Trophoblast cell (in vitro differentiated cells and primary cell): ENCODE measurements around the gene SPATC1L.

Experiments
- DNase-seq, 2 donors: peaks; one replicate each; pipeline ENCODE4 v3.0.0-alpha.2; 2016
- H2AFZ ChIP-seq: 2 replicates; pipeline ENCODE4 v1.6.1; 2013; ENCODE audit warnings: low read length, moderate library complexity, mild to moderate bottlenecking; ENCODE audit not compliant: insufficient read depth, poor library complexity
- H2AK5ac ChIP-seq: 2 replicates; pipeline ENCODE4 v1.6.1; 2013; ENCODE audit warnings: mild to moderate bottlenecking, low read length
- H2BK120ac ChIP-seq: 2 replicates; pipeline ENCODE4 v1.6.1; 2013; ENCODE audit warnings: low read length, mild to moderate bottlenecking, moderate library complexity; ENCODE audit not compliant: insufficient read depth, poor library complexity
- H2BK12ac ChIP-seq: 2 replicates; pipeline ENCODE4 v1.6.1; 2013; ENCODE audit warnings: mild to moderate bottlenecking, low read length, moderate library complexity
- H2BK5ac ChIP-seq: 2 replicates; pipeline ENCODE4 v1.6.1; 2013; ENCODE audit warnings: low read length, low read depth, moderate library complexity, mild to moderate bottlenecking; ENCODE audit not compliant: poor library complexity
- H3K14ac ChIP-seq: 2 replicates; pipeline ENCODE4 v1.6.1; 2013; ENCODE audit warnings: mild to moderate bottlenecking, low read length
- H3K18ac ChIP-seq: 2 replicates; pipeline ENCODE4 v1.6.1; 2013; ENCODE audit warnings: mild to moderate bottlenecking, low read length
- H3K23ac ChIP-seq: 2 replicates; pipeline ENCODE4 v1.6.1; 2013; ENCODE audit warnings: low read length
- H3K27ac ChIP-seq: 2 replicates; pipeline ENCODE4 v1.5.1; 2013; ENCODE audit warnings: low read depth, mild to moderate bottlenecking, inconsistent platforms, low read length, moderate library complexity
- H3K27me3 ChIP-seq: 2 replicates; pipeline ENCODE4 v1.6.1; 2013; ENCODE audit warnings: inconsistent platforms, mild to moderate bottlenecking, low read length, moderate library complexity; ENCODE audit not compliant: insufficient read depth
- H3K36me3 ChIP-seq, 2 experiments: 1 replicate in 1 of 2; 2 replicates in 1 of 2; pipeline ENCODE4 v1.6.1; 2013; ENCODE audit warnings: low read length in 2 of 2, mild to moderate bottlenecking in 2 of 2, moderate library complexity in 1 of 2; ENCODE audit not compliant: insufficient read depth in 2 of 2, control insufficient read depth in 1 of 2
- H3K4ac ChIP-seq: 2 replicates; pipeline ENCODE4 v1.6.1; 2013; ENCODE audit warnings: low read depth, mild to moderate bottlenecking, low read length, moderate library complexity
- H3K4me1 ChIP-seq, 2 experiments: 1 replicate in 1 of 2; 2 replicates in 1 of 2; pipeline ENCODE4 v1.6.1; 2013; ENCODE audit warnings: low read length in 2 of 2, mild to moderate bottlenecking in 2 of 2, moderate library complexity in 1 of 2; ENCODE audit not compliant: insufficient read depth in 2 of 2, control insufficient read depth in 1 of 2
- H3K4me2 ChIP-seq: 2 replicates; pipeline ENCODE4 v1.6.1; 2013; ENCODE audit warnings: inconsistent platforms, mild to moderate bottlenecking, low read length, moderate library complexity
- H3K4me3 ChIP-seq: 2 replicates; pipeline ENCODE4 v1.5.1; 2013; ENCODE audit warnings: mild to moderate bottlenecking, low read depth, low read length, inconsistent platforms
- H3K79me1 ChIP-seq: one replicate; pipeline ENCODE4 v1.6.1; 2013; ENCODE audit warnings: low read length
- H3K79me2 ChIP-seq: 2 replicates; pipeline ENCODE4 v1.6.1; 2013; ENCODE audit warnings: low read length, mild to moderate bottlenecking; ENCODE audit not compliant: control insufficient read depth, insufficient read depth, poor library complexity
- H3K9ac ChIP-seq: 2 replicates; pipeline ENCODE4 v1.6.1; 2013; ENCODE audit warnings: mild to moderate bottlenecking, low read length
- H3K9me3 ChIP-seq: 2 replicates; pipeline ENCODE4 v1.6.1; 2013; ENCODE audit warnings: low read depth, mild to moderate bottlenecking, control low read depth, inconsistent platforms, low read length; ENCODE audit not compliant: insufficient read depth
- H4K12ac ChIP-seq: 2 replicates; pipeline ENCODE4 v1.6.1; 2013; ENCODE audit warnings: low read depth, mild to moderate bottlenecking, low read length, moderate library complexity
- H4K8ac ChIP-seq: 2 replicates; pipeline ENCODE4 v1.6.1; 2013; ENCODE audit warnings: low read depth, mild to moderate bottlenecking, low read length, moderate library complexity
- H4K91ac ChIP-seq: one replicate; pipeline ENCODE4 v1.6.1; 2013; ENCODE audit warnings: low read depth, mild to moderate bottlenecking, low read length, moderate library complexity
- WGBS: extraction: QIAGEN DNeasy Blood & Tissue Kit; methylation state at CpG from one replicate; pipeline ENCODE4 v1.1.7; 2013; ENCODE audit warnings: missing lambda C conversion rate; ENCODE audit not compliant: insufficient read length, insufficient coverage; ENCODE audit errors: extremely low coverage; 5-methylcytosine and 5-hydroxymethylcytosine counted together

Gene SPATC1L

DNA sequence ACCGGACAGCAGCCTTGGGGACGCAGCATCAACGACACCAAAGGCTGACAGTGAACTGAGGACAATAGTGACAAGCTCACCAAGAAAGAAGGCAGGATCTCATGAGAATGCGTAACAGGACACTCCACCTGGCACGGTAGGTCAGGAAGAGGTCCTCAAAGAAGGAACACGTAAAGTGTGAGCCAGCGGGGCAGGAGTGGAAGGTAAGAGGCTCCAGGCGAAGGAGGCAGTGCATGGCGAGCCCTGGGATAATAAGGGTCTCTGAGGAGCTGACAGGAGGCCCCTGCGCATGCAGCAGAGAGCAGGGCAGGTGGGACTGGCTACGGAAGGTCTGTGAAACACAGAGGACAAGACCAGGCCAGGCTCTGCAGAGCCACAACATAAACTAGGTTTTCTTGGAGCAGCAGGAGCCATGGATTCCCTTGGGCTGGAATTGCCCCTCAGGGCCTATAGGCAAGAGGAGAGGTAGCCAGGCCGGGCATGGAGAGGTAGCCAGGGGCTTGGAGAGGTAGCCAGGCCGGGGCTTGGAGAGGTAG lies 36.1 kb upstream of the SPATC1L start:
- no peak overlapping the region for H3K23ac ChIP-seq
- no peak overlapping the region for H2BK5ac ChIP-seq
- peaks cover 2% of the 10 kb centered on the region for H3K9me3 ChIP-seq
- no peak overlapping the region for H2BK12ac ChIP-seq
- H4K8ac ChIP-seq, result no peak overlapping the region
- no peak overlapping the region for H2BK120ac ChIP-seq
- no peak overlapping the region for H3K4me3 ChIP-seq
- no CpG with 5 or more reads among the region's 13 CpGs for whole genome bisulfite sequencing
- no peak overlapping the region for H2AFZ ChIP-seq
- no peak overlapping the region for H3K27ac ChIP-seq
- DNase-seq, result no peak
- no peak overlapping the region for H3K14ac ChIP-seq
- H2AK5ac ChIP-seq, result no peak overlapping the region
- H3K18ac ChIP-seq, result peak overlapping the region; percentile 23
- H3K36me3 ChIP-seq, result peaks cover 59% of the 10 kb centered on the region in 2 experiments
- H4K12ac ChIP-seq, result no peak overlapping the region
- H3K4me1 ChIP-seq, result peaks cover 4 to 12% of the 10 kb centered on the region in 2 experiments
- H4K91ac ChIP-seq, result no peak overlapping the region
- peaks cover 4% of the 10 kb centered on the region for H3K79me2 ChIP-seq
- no peaks in the 10 kb centered on the region for H3K79me1 ChIP-seq
- H3K27me3 ChIP-seq, result no peaks in the 10 kb centered on the region
- H3K4me2 ChIP-seq, result no peak overlapping the region
- H3K4ac ChIP-seq, result no peak overlapping the region
- H3K9ac ChIP-seq, result no peak overlapping the region

DNA sequence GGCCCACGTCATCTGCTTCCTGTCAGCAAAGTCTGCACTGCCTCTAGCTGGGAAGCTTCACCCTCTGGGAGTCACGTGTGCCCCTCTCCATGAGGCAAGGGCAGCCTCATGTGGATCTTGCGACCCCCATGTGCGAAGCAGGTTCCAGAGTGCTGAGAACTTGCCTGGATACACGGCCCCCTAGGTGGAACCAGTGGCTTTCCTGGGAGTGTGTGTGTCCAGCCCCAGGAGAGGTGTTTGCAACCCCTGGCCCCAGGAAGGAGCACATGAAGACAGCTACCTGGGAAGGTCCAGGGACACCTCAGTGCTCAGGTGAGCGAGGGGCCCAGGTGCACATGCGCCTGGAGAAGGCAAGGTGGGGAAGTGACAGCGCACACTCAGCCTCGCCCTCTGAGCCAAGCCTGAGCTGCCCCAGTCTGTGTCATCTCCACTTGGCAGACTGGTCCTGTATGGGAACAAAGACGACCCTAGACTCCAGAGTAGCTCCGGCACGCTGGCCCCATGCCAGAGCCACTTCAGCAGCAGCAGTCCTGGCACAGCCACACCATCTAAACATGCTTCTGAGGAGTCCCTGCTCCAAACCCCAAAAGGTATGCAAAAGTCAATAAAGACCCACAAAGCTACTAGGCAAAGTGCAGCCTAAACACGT lies 35.5 kb upstream of the SPATC1L start:
- H3K4me1 ChIP-seq, result peaks cover 8 to 14% of the 10 kb centered on the region in 2 experiments
- H2AK5ac ChIP-seq, result no peak overlapping the region
- peaks cover 2% of the 10 kb centered on the region for H3K9me3 ChIP-seq
- no peak overlapping the region for H3K9ac ChIP-seq
- no peak overlapping the region for H4K12ac ChIP-seq
- no peaks in the 10 kb centered on the region for H3K79me1 ChIP-seq
- H3K4ac ChIP-seq, result no peak overlapping the region
- H3K18ac ChIP-seq, result no peak overlapping the region
- H3K14ac ChIP-seq, result no peak overlapping the region
- H4K91ac ChIP-seq, result no peak overlapping the region
- H3K4me2 ChIP-seq, result no peak overlapping the region
- H3K79me2 ChIP-seq, result peaks cover 4% of the 10 kb centered on the region
- H3K27ac ChIP-seq, result no peak overlapping the region
- H2AFZ ChIP-seq, result no peak overlapping the region
- no peak overlapping the region for H2BK5ac ChIP-seq
- DNase-seq, result no peak
- WGBS, result no CpG with 5 or more reads among the region's 13 CpGs
- no peak overlapping the region for H3K23ac ChIP-seq
- H2BK120ac ChIP-seq, result no peak overlapping the region
- H4K8ac ChIP-seq, result no peak overlapping the region
- H3K27me3 ChIP-seq, result no peaks in the 10 kb centered on the region
- peaks cover 64% of the 10 kb centered on the region in 2 experiments for H3K36me3 ChIP-seq
- H2BK12ac ChIP-seq, result no peak overlapping the region
- H3K4me3 ChIP-seq, result no peak overlapping the region

DNA sequence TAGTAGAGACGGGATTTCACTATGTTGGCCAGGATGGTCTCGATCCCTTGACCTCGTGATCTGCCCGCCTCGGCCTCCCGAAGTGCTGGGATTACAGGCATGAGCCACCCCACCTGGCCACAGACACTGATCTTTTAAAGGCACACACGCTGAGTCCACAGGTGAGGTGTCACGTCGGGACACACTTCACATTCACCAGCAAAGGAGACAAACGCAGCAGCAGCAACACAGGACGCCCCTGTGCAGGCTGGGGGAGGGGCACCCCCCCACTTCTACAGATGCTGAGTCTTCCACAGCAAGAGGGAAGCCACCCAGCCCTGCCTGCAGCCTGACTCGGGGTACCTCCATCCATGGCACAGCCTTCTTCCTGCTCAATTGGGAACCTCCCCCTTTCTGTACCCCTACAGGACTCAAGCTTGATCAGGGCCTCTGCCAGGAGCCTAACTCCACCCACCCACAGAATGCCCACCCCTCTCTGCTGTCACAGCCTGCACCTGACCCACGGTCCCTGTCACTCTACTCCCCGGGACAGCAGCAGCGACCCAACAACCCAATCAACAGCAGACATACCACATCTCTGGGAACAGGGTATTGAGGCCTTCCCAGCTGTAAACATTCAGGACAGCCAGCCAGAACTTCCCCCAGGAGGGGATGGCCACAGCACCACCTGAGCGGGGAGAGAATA lies 34.8 kb upstream of the SPATC1L start:
- no peak overlapping the region for H4K91ac ChIP-seq
- no peak overlapping the region for H2AK5ac ChIP-seq
- H3K27me3 ChIP-seq, result no peaks in the 10 kb centered on the region
- H4K8ac ChIP-seq, result no peak overlapping the region
- no peak overlapping the region for H3K23ac ChIP-seq
- no peak overlapping the region for H3K14ac ChIP-seq
- H3K4ac ChIP-seq, result no peak overlapping the region
- no peak for DNase-seq
- peaks cover 69% of the 10 kb centered on the region in 2 experiments for H3K36me3 ChIP-seq
- no peak overlapping the region for H2BK120ac ChIP-seq
- peaks cover 2% of the 10 kb centered on the region for H3K9me3 ChIP-seq
- no peaks in the 10 kb centered on the region for H3K79me1 ChIP-seq
- no peak overlapping the region for H4K12ac ChIP-seq
- no peak overlapping the region for H3K9ac ChIP-seq
- H3K18ac ChIP-seq, result no peak overlapping the region
- H3K4me3 ChIP-seq, result no peak overlapping the region
- no peak overlapping the region for H2BK5ac ChIP-seq
- no peak overlapping the region for H2BK12ac ChIP-seq
- peaks cover 8 to 16% of the 10 kb centered on the region in 2 experiments for H3K4me1 ChIP-seq
- H3K79me2 ChIP-seq, result no peaks in the 10 kb centered on the region
- WGBS, result no CpG with 5 or more reads among the region's 16 CpGs
- no peak overlapping the region for H2AFZ ChIP-seq
- no peak overlapping the region for H3K4me2 ChIP-seq
- no peak overlapping the region for H3K27ac ChIP-seq

DNA sequence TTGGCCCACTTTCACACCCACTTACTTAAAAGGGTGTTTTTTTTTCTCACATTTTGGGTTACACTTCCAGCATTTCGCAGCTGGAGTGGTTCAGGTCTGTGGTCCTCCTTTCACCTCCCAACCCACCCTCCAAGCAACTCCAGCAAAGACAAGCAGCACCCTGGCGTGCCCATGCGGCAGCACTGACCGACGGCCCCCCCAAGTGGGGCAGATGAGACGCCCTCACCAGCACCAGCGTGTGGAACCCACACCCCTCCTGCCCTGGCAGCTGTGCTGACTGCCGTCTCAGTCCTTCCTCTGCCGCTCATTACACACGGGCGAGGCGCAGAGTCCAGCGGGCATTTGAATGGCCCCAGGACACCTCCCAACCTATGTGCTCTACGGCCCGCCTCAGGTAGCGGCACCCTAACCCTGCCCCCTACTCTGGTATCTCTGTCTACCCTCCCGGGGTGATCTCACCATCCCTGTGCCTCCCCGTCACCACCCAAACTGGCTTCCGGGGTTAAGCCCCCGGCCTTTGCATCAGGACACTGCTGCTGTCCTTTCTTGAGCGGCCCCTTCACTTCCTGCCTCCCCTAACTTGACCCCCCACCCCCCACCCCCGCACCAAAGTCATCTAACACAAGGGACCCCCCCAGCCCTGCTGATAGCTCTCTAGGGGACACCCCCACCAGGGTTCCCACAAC lies 33.4 kb upstream of the SPATC1L start:
- Histone ChIP-seq H3K79me2 (peaks cover 2% of the 10 kb centered on the region), H4K8ac (no peak overlapping the region), H4K12ac (no peak overlapping the region), H3K79me1 (peaks cover 8% of the 10 kb centered on the region), H4K91ac (no peak overlapping the region), H3K14ac (no peak overlapping the region), H2BK12ac (no peak overlapping the region), H3K4me3 (no peak overlapping the region), H3K36me3 (peaks cover 73% of the 10 kb centered on the region in 2 experiments), H3K9ac (no peak overlapping the region), H3K4me1 (peaks cover 19 to 28% of the 10 kb centered on the region in 2 experiments), H2AK5ac (no peak overlapping the region), H3K9me3 (peaks cover 2% of the 10 kb centered on the region), H3K23ac (no peak overlapping the region), H3K27me3 (no peaks in the 10 kb centered on the region), H2AFZ (no peak overlapping the region), H3K4me2 (no peak overlapping the region), H2BK5ac (no peak overlapping the region), H3K4ac (no peak overlapping the region), H3K18ac (no peak overlapping the region), H3K27ac (no peak overlapping the region), H2BK120ac (no peak overlapping the region)
- no peak for DNase-seq
- no CpG with 5 or more reads among the region's 22 CpGs for WGBS
